ENCODE results near the gene TRMU. TPM values are rescaled to one million over a fixed set of nuclear protein-coding genes. Genes with fewer than 3 reads are reported as not detected.

TRMU gene
- total and polyA plus RNA-seq, 2 experiments from 2014 or later: 48.3 to 70.4 TPM

GRCh38 chr22:46300491-46300890 is 35.0 kb upstream of the TRMU start (continued):
- TF ChIP-seq REST (IDR thresholded peaks at IDR 0.05; ENCODE audit: unreplicated experiment): no peak
- TF ChIP-seq CTCF (conservative IDR thresholded peaks at IDR 0.05; ENCODE audit: low read depth in 2 of 2): no peak
- TF ChIP-seq ETS1 (IDR thresholded peaks at IDR 0.05): no peak
- no peak for TF ChIP-seq EZH2phosphoT487 (IDR thresholded peaks at IDR 0.05; ENCODE audit: unreplicated experiment)
- TF ChIP-seq EZH2 (IDR thresholded peaks at IDR 0.05; ENCODE audit: low read depth, unreplicated experiment): no peak
- TF ChIP-seq ZNF331 (CRISPR knock-in tag; IDR thresholded peaks at IDR 0.05; ENCODE audit: low read depth): no peak
- no peak for TF ChIP-seq NANOG (IDR thresholded peaks at IDR 0.05; ENCODE audit: borderline replicate concordance)

- Histone ChIP-seq H3K27ac (ENCODE audit: low read depth) (no peak overlapping the region; the same call in 1 of the 2 replicates), H3K79me2 (replicated peaks; ENCODE audit: insufficient read depth) (peaks cover 80% of the 10 kb centered on the region), H3K27me3 (ENCODE audit: insufficient read depth) (no peaks in the 10 kb centered on the region), H3K9me2 (ENCODE audit: insufficient read depth) (no peaks in the 10 kb centered on the region), H3K36me3 (ENCODE audit: insufficient read depth) (no peaks in the 10 kb centered on the region; the same call in 1 of the 2 replicates), H3K4me2 (no peak overlapping the region), H2AFZ (no peak overlapping the region), H4K20me1 (replicated peaks; ENCODE audit: insufficient read depth) (peaks cover 19% of the 10 kb centered on the region; the same call in 1 of the 2 replicates), H3K4me1 (ENCODE audit: insufficient read depth) (no peaks in the 10 kb centered on the region), H3K4me3 (no peak overlapping the region), H3F3A (replicated peaks; ENCODE audit: low read depth) (no peaks in the 10 kb centered on the region)
- DNase-seq (ENCODE audit: low spot score) (no peak), ATAC-seq (no peak)
- peaks cover 40% of the 10 kb centered on the region for H3K36me3 Mint-ChIP-seq (ENCODE audit: low read depth)
- H3K4me3 Mint-ChIP-seq: no peak overlapping the region
- no peaks in the 10 kb centered on the region for H3K9me3 Mint-ChIP-seq
- peaks cover 4% of the 10 kb centered on the region for H3K4me1 Mint-ChIP-seq
- no peaks in the 10 kb centered on the region for H3K27me3 Mint-ChIP-seq (ENCODE audit: insufficient read depth, low read depth, poor library complexity)
- no peak overlapping the region for H3K27ac Mint-ChIP-seq
- TF ChIP-seq JUNB (IDR thresholded peaks at IDR 0.05; ENCODE audit: unreplicated experiment): no peak
- no peak for TF ChIP-seq REST (IDR thresholded peaks at IDR 0.05; ENCODE audit: unreplicated experiment)
- no peak for TF ChIP-seq POLR2AphosphoS5 (IDR thresholded peaks at IDR 0.05; ENCODE audit: low read depth)
- TF ChIP-seq ZNF114 (CRISPR knock-in tag; IDR thresholded peaks at IDR 0.05): no peak
- TF ChIP-seq STAT1 (IDR thresholded peaks at IDR 0.05; ENCODE audit: unreplicated experiment): no peak
- TF ChIP-seq EZH2 (IDR thresholded peaks at IDR 0.05; ENCODE audit: low read depth, unreplicated experiment): no peak
- TF ChIP-seq CREB1 (CRISPR knock-in tag; IDR thresholded peaks at IDR 0.05; ENCODE audit: low read depth): no peak
- TF ChIP-seq ZNF331 (CRISPR knock-in tag; IDR thresholded peaks at IDR 0.05; ENCODE audit: low read depth): no peak
- TF ChIP-seq CTCF (conservative IDR thresholded peaks at IDR 0.05; ENCODE audit: low read depth in 2 of 2): no peak
- no peak for TF ChIP-seq EZH2phosphoT487 (IDR thresholded peaks at IDR 0.05; ENCODE audit: unreplicated experiment)
Measured at GRCh38 chr22:46303347-46303965, 32.1 kb upstream of the TRMU start.

All from GM23338 (cell line).